DOHH2 (cell line): ENCODE measurements around the gene ADAM19.

Experiments used
- H3F3A ChIP-seq: fragments of 200-600 bp; sonication (generic), shearing (Covaris generic); 2 replicates; pipeline ENCODE4 v1.6.0; 2016; ENCODE audit warnings: antibody characterized with exemption, mild to moderate bottlenecking; ENCODE audit not compliant: control insufficient read depth, insufficient read depth
- H3K27ac ChIP-seq: fragments of 200-600 bp; sonication (generic); 2 replicates; pipeline ENCODE4 v1.5.1; 2014; ENCODE audit warnings: low read depth, mild to moderate bottlenecking, low read length, moderate library complexity
- H3K27me3 ChIP-seq: fragments of 200-600 bp; sonication (generic); 2 replicates; pipeline ENCODE4 v1.6.1; 2014; ENCODE audit warnings: mild to moderate bottlenecking, low read length, mixed read lengths; ENCODE audit not compliant: control insufficient read depth
- H3K36me3 ChIP-seq: fragments of 200-600 bp; sonication (generic); 2 replicates; pipeline ENCODE4 v1.6.1; 2014; ENCODE audit warnings: mild to moderate bottlenecking, low read length, moderate library complexity, mixed read lengths; ENCODE audit not compliant: control insufficient read depth
- H3K4me1 ChIP-seq: fragments of 200-600 bp; sonication (generic); 2 replicates; pipeline ENCODE4 v1.6.1; 2014; ENCODE audit warnings: mild to moderate bottlenecking, low read length, mixed read lengths; ENCODE audit not compliant: control insufficient read depth
- H3K4me2 ChIP-seq: fragments of 200-600 bp; sonication (generic); 2 replicates; pipeline ENCODE4 v1.6.0; 2014; ENCODE audit warnings: mild to moderate bottlenecking, low read length, moderate library complexity
- H3K4me3 ChIP-seq: fragments of 200-600 bp; sonication (generic); 2 replicates; pipeline ENCODE4 v1.5.1; 2014; ENCODE audit warnings: mild to moderate bottlenecking, low read length, mixed read lengths
- H3K79me2 ChIP-seq: fragments of 200-600 bp; sonication (generic); 2 replicates; pipeline ENCODE4 v1.6.1; 2014; ENCODE audit warnings: mild to moderate bottlenecking, low read length, mixed read lengths; ENCODE audit not compliant: control insufficient read depth
- H3K9me2 ChIP-seq: fragments of 200-600 bp; sonication (generic); replicated peaks from 2 replicates; pipeline ENCODE4 v1.6.1; 2014; ENCODE audit warnings: mild to moderate bottlenecking, low read length, mixed read lengths; ENCODE audit not compliant: control insufficient read depth
- H3K9me3 ChIP-seq: fragments of 200-600 bp; sonication (generic); 2 replicates; pipeline ENCODE4 v1.6.1; 2014; ENCODE audit warnings: antibody characterized with exemption, low read length, mixed read lengths; ENCODE audit not compliant: control insufficient read depth, insufficient read depth
- H4K20me1 ChIP-seq: fragments of 200-600 bp; sonication (generic); 2 replicates; pipeline ENCODE4 v1.6.0; 2014; ENCODE audit warnings: low read depth, mild to moderate bottlenecking, antibody characterized with exemption, low read length, moderate library complexity; ENCODE audit not compliant: control insufficient read depth, insufficient read depth
- EZH2phosphoT487 ChIP-seq: fragments of 200-600 bp; sonication (generic); IDR thresholded peaks from 2 replicates; pipeline ENCODE4 v1.6.1; 2017; ENCODE audit warnings: borderline replicate concordance, mild to moderate bottlenecking, antibody characterized with exemption, low read length, moderate library complexity, mixed read lengths
- TF ChIP-seq, protein P1 (sequence below): fragments of 200-600 bp; sonication (generic); IDR thresholded peaks from one replicate; pipeline ENCODE4 v1.5.1; 2014; ENCODE audit warnings: antibody characterized with exemption, mild to moderate bottlenecking, low read depth, low read length; ENCODE audit not compliant: poor library complexity, severe bottlenecking

The ADAM19 gene

DNA sequence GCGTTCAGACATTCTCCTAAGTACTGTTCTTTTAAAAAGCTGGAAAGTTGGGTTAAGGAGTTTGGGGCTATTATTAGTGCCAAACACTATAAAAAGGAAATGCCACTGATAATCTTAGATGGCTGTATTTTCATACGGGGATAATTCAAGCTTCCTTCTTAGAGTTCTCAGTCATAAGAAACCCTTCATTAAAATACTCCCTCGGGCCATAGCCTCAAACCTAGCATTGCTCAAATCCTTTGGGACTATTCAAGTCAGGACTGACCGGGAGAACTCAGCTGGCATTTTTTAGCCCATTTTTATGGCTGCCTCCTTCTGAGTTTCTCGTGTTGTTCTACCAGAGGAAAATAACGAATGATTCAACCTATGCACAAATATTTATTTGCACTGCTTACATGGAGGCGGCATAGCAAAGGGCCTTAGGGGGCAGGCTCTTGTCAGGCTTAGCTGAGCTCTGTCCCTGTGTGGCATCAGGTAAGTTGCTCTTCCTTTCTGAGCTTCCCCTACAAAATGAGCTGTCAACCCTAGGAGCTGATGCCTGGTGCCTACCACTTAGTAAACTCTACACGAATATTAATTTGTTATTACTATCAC lies 33.5 kb upstream of the ADAM19 start:
- TF ChIP-seq, protein P1, sequence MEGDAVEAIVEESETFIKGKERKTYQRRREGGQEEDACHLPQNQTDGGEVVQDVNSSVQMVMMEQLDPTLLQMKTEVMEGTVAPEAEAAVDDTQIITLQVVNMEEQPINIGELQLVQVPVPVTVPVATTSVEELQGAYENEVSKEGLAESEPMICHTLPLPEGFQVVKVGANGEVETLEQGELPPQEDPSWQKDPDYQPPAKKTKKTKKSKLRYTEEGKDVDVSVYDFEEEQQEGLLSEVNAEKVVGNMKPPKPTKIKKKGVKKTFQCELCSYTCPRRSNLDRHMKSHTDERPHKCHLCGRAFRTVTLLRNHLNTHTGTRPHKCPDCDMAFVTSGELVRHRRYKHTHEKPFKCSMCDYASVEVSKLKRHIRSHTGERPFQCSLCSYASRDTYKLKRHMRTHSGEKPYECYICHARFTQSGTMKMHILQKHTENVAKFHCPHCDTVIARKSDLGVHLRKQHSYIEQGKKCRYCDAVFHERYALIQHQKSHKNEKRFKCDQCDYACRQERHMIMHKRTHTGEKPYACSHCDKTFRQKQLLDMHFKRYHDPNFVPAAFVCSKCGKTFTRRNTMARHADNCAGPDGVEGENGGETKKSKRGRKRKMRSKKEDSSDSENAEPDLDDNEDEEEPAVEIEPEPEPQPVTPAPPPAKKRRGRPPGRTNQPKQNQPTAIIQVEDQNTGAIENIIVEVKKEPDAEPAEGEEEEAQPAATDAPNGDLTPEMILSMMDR: no peak
- TF ChIP-seq EZH2phosphoT487: no peak
- Histone ChIP-seq H3K4me2 (no peak overlapping the region), H3K27me3 (no peaks in the 10 kb centered on the region), H3F3A (no peaks in the 10 kb centered on the region), H4K20me1 (no peaks in the 10 kb centered on the region), H3K4me3 (no peak overlapping the region), H3K9me3 (no peaks in the 10 kb centered on the region), H3K36me3 (no peaks in the 10 kb centered on the region), H3K9me2 (no peaks in the 10 kb centered on the region), H3K27ac (no peak overlapping the region), H3K4me1 (peaks cover 28% of the 10 kb centered on the region), H3K79me2 (no peaks in the 10 kb centered on the region)

DNA sequence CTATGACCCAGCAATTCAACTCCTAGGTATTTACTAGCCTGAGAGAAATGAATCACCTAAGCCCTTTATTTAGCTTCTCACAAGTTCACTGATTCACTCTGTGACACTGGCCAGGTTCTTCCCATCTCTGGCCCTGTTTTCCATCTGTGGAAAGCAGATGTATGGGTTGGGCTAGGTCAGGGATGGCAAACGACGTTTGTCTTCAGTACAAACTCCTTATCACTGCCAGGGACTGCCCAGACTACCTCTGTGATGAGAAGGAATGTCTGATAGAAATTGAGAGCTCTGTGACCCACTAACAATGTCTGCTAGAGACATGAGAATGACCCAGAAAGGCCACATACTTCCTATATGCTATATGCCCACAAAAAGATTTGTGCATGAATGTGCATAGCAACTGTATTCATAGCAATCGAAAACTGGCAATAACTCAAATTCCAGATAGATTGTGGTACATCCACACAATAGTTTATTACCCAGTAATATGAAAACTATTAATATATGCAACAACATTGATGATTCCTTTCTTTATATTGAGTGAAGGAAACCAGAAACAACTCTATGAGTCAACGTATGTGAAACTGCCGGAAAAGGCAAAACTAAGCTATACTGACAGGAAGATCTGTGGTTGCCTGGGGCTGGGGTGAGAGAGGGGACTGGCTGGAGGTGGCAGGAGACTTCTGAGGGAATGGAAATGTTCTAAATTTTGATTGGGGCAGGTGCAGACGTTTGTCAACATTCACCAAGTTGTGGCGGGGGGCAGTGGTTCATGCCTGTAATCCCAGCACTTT lies 32.0 kb upstream of the ADAM19 start:
- Histone ChIP-seq H3K79me2 (no peaks in the 10 kb centered on the region), H3F3A (no peaks in the 10 kb centered on the region), H3K9me2 (no peaks in the 10 kb centered on the region), H3K27me3 (no peaks in the 10 kb centered on the region), H3K4me3 (no peak overlapping the region), H3K9me3 (no peaks in the 10 kb centered on the region), H3K4me2 (no peak overlapping the region), H3K4me1 (peaks cover 43% of the 10 kb centered on the region), H3K27ac (no peak overlapping the region), H4K20me1 (no peaks in the 10 kb centered on the region), H3K36me3 (no peaks in the 10 kb centered on the region)
- TF ChIP-seq, protein P1: no peak
- TF ChIP-seq EZH2phosphoT487: no peak

DNA sequence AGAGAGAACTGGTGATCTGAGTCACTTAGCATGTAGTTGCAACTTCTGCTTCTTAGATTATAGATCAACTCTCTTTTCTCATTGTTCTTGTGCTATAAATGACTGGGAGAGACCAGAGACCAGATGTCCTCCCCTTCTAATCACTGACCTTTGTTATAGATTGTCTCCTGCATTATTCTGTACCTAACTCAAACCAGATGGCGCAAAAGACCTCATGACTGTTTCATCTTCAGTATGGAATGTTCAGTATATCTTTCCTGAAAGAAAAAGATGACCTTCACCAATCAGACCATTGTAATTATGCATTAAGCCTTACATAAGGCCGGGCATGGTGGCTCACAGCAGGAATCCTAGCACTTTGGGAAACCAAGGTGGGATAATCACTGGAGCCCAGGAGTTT lies 30.5 kb upstream of the ADAM19 start:
- Histone ChIP-seq H3K4me1 (peaks cover 58% of the 10 kb centered on the region), H3K9me3 (no peaks in the 10 kb centered on the region), H3K4me2 (no peak overlapping the region), H3K36me3 (no peaks in the 10 kb centered on the region), H3K4me3 (no peak overlapping the region), H3K9me2 (no peaks in the 10 kb centered on the region), H3K27me3 (no peaks in the 10 kb centered on the region), H3F3A (peaks cover 8% of the 10 kb centered on the region; the same call in 1 of the 2 replicates), H4K20me1 (no peaks in the 10 kb centered on the region), H3K79me2 (no peaks in the 10 kb centered on the region), H3K27ac (no peak overlapping the region)
- TF ChIP-seq EZH2phosphoT487: no peak
- TF ChIP-seq, protein P1: no peak
